Erythroblast (primary cell): ENCODE measurements around the gene BTN1A1.
"Not testable (repeated sequence)": the region's sequence is repeated elsewhere in the genome, so short reads cannot be mapped to it uniquely, and the experiment has no call there.

ENCODE experiments used
- DNase-seq, 2 experiments: peaks; one replicate each; lab custom pipeline; 2025; lab: John Stamatoyannopoulos, UW
- GATA1 ChIP-seq: IDR thresholded peaks from 2 replicates; pipeline ENCODE4 v1.6.1; 2011; ENCODE audit warnings: low read depth, mild to moderate bottlenecking, control low read depth, low read length, moderate library complexity
- POLR2A ChIP-seq: IDR thresholded peaks from 2 replicates; pipeline ENCODE4 v1.6.1; 2011; ENCODE audit warnings: mild to moderate bottlenecking, low read length

BTN1A1 gene

DNA sequence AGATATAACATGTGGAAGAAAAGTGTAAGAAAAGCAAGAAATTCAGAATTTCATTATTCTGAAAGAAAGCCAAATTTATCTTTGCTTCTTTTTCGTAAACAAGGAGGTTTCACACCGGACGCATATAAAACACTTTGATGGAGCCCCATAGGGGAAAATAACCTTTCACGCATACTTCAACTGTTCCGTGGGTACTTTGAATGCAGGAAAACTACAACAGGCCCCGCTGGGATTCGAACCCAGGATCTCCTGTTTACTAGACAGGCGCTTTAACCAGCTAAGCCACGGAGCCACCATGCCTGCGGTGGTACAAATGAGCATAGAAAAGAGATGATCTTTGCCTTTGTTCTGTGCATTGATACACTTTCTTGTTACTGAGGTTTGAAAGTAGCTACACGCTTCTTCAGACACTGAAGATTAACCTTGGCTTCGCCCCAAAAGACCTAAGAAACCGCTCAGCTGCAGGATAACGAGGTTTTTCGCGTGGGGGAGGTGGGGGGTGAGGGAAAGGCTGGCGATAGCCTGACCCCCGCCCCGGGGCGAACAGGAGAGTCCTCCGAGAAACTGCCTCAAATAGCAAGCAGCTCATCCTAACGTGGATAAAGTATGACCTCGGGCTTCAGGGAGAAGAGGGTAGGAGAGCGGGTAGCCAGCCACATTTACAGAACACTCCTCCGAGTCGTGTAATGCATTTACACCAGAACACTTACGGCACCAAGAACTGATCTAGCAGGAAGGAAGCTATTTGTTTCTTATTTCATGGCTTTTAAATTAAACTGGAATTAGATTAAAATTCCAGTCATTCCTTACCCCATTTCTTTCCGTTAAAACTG, 32.8 kb downstream of the BTN1A1 start:
- peak; percentile 90 to 95 for DNase-seq
- TF ChIP-seq GATA1 = no peak
- no peak for TF ChIP-seq POLR2A

DNA sequence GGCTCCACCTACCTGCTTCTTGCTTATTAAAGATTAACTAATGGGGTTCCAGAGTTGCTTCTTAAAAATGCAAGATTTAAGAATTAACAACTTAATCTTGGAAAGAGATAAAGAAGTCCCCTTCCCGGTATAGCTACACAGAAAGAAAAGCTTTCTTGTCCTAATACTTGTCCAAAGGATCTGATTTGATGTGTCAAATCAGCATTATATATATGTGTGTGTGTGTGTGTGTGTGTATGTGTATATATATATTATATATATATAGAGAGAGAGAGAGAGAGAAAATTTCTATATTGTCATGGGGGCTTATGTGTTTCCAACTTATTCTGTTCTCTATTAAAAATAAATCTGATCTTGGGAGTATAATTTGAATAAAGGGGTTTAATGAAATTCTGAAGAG, 33.4 kb downstream of the BTN1A1 start:
- TF ChIP-seq POLR2A (no peak), GATA1 (no peak)
- no peak for DNase-seq

DNA sequence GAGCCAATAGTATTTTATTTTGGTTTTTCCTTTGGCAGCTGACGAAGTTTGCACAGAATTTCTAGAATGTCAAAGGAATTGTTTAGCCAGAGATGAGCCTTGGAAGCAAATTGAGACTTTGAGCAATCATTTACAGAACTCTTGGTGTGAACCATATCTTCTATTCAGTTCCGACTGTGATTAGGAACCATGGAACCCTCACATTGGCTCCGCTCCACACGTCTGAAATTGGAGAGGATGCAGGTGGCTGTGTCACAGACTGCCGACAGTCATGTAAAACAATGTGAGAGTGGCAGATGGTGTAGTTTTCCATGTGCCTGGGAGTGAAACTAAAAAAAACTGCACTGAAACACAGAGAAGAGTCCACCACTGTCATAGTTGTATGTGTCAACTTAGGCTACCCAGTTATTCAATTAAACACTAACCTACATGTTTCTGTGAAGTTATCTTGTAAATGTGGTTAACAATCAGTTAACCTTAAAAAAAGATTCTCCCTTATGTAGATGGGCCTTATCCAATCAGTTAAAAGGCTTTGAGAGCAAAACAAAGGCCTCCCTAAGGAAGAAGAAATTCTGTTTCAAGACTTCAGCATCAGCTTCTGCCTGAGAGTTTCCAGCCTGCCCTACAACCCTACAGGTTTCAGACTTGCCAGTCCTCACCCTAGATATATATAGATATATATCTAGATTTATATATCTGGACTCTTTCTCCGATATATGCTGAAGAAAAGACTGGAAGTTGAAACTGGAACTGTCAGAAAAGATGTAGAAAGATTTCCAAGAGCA, 34.8 kb downstream of the BTN1A1 start:
- DNase-seq = no peak
- TF ChIP-seq POLR2A (no peak), GATA1 (no peak)

DNA sequence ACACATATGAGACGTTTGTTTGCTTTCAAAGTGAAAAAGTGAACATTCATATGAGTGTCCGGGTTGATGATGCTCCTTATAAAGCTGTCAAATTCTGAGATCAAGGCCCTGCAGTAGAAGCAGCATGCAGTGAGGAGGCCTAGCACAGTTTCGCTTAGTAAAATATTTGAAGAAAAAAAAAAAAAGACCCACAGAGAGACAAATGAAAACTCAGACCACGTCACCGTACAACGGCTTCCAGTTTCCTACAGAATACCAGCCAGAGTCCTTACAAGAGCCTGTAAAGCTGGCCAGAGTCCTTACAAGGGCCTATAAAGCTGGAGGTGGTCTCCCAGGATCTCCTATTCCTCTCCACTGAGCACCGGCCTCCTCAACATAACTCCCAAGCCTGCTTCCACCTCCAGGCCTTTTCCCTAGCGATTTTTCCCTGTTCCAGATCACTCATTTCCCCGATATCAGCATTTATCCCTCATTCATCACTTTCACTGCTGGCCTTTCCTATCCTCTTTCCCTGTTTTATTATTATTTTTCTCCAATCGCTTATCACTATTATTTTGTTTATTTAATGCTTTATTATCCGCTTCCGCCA, 36.6 kb downstream of the BTN1A1 start:
- TF ChIP-seq POLR2A = peak; percentile 0
- TF ChIP-seq GATA1 = no peak
- DNase-seq = peak; percentile 65 to 66

DNA sequence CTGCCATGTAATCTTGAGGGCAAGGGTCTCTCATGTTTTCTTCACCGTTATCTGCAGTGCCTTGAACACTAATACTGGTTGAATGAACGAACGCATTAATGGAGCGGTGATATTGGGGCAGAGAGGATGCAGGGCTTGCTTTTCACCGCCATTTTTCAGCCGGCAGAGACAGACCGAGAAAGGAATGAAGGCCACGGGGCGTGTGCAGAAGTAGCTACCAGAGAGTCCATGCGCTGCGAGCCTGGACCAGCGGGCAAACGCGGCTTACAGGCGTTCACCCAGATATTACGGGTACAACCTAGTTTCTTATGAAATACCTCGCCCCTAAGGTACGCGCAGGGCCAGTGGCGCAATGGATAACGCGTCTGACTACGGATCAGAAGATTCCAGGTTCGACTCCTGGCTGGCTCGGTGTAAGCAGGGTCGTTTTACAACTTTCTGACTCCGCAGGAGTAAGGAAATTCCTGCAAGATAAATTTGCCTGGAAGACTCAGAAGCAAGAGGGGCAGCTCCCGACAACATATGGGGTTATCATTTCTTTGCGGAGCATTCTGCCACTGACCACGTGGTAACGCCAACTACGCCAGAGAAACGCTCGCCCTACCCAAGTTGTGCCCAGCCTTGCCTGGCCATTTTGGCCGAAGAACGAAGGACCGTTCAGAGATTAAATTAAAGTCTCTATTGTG, 37.2 kb downstream of the BTN1A1 start:
- peak; percentile 96 to 97 for DNase-seq

DNA sequence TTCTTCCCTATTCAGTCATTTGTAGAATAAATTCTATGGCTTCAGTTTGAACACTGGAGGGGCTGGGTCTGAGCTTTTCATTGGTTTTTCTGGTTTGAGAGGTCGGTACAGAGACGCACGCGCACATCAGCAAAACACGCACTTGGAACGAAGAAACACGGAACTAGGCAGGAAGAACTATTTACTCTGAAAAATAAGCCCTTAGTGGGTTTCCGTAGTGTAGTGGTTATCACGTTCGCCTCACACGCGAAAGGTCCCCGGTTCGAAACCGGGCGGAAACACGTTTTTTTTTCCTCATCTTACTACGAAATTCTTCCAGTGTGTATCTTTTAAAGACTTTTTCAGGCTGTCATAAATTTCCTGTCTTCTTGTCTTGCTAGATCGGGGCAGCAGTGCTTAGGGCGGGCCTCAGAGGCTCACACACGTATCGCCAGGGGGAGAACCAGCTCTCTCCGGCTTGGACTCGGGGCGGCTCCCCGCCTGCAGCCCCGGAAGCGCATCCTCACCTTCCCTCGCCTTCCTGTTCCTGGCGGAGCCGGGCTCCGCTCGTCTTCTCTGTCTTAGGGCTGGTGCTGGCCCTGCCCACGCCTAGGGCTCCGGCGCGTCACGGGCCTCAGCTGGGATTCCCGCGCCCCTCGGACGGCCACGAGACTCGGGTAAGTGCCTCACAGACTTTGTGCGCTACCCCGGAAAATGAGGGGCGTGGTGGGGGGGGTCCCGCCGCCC, 37.9 kb downstream of the BTN1A1 start, which contains the start of gene HMGN4:
TSS of gene HMGN4 (plus strand) at position 521 of the 726 bp plus-strand sequence. CDS start 6,841 bp downstream, outside the sequence.
- TF ChIP-seq GATA1 = no peak
- peak; percentile 68 for TF ChIP-seq POLR2A

More for the DNA sequence above, 37.2 kb downstream of the BTN1A1 start:
- TF ChIP-seq GATA1 (no peak), POLR2A (peak; percentile 43)

DNA sequence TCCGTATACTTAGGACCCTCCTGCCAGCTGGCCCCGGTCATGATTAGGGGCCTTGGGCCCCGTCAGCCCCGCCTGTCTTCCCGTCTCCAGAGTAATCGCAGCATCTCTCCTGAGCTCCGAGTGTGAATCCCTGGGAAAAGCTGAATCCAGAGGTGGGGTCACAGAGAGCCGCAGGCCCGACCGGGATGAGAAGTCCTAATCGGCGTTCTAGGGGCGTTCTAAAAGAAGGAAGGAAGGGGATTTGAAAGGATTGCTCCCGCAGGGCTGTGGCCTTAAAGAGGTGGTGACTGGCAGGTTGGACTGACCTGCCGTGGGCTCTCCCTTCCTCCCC, 38.4 kb downstream of the BTN1A1 start:
- TF ChIP-seq GATA1 (no peak), POLR2A (no peak)
- DNase-seq = no peak

More for the DNA sequence above, 37.9 kb downstream of the BTN1A1 start, which contains the start of gene HMGN4:
- peak; percentile 91 to 94 for DNase-seq

DNA sequence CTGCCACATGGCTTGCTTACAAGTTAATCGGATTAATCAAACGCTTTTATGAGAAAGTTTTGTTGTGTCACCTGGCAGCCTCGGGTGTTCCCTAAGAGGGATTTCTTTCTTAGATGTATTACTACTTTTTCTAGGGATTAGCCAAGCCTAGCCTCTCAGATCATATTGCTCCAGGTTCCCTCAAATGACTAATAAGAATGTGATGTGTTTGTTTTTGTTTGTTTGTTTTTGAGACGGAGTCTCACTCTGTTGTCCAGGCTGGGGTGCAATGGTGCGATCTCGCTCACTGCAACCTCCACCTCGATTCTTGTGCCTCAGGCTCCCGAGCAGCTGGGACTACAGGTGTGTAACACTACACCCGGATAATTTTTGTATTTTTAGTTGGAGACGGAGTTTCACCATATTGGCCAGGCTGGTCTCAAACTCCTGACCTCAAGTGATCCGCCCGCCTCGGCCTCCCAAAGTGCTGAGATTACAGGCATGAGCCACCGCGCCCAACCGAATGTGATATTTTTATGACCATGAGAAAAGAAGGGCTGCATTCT, 39.0 kb downstream of the BTN1A1 start:
- TF ChIP-seq GATA1 = no peak
- no peak for TF ChIP-seq POLR2A
- DNase-seq = no peak

DNA sequence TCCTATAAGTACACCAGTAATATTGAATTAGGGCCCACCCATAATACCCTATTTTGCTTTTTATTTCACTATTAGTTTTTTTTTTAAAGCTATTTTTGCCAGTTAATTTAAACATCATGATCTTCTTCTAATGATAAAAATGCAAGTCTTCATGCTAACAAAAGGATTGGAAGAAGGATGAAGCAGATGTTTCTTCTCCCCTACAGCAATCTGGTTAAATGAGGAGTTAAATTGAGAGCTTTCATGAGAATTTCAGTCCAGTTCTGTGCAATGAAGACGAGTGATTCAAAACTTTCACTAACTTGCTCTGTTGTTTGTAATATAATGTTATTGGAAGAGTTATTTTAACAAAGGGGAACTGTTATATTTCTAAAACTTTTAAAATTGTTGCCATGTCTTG, 41.5 kb downstream of the BTN1A1 start:
- no peak for DNase-seq
- TF ChIP-seq POLR2A = no peak
- TF ChIP-seq GATA1 = no peak

DNA sequence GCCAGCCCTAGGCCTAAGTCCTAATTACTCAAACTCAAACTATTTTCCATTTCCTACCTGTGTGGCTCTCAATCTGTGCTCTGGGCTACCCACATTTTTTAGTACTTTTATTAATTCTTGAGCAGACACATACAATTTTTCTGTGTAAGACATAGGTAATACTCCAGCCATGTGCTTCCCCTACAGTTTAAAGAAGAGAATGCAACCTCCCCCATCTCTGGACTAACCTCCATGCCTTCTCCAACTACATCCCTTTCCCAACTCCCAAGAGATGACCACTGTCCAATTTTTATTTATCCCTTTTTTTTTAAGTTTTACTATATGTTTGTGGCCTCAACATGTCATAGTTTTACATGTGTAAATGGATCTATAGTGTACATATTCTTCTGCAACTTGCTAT, 43.9 kb downstream of the BTN1A1 start:
- no peak for TF ChIP-seq POLR2A
- TF ChIP-seq GATA1 = no peak
- peak; percentile 15 to 38 for DNase-seq

DNA sequence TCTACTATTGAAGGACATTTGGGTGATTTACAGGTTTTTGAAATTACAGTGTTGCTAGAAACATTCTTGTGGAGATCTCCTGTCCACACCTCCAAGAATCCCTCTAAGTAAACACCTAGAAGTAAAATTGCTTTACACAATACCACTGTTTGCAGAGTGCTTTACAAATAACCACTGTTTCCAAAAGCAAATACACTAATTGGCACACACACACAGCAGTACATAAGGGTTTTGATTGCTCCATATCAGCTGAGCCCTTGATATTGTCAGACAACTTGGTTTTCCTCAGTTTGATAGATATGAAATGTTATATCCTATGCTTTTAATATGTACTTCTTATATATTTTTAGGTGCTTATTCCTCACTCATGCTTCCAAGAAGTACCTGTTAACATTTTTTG, 44.4 kb downstream of the BTN1A1 start:
- TF ChIP-seq POLR2A = no peak
- no peak for TF ChIP-seq GATA1
- DNase-seq = no peak

DNA sequence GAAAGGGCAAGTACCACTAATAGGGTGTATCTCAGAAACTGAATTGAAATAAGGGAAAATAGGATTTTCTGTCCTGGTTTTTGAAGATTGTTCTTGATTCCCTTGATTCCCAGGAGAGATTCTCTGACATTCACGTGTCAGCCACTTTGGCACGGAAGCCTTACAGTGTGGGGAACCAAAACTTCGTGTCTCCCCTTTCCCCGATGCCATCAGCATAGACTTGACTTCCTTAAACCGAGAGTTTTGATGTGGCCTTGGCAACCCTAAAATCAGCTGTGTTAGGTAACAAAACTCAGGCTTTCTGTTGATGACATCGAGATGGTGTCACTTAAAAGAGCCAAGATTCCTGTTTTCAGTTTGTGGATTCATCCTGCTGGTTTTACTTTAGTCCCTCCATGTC, 45.5 kb downstream of the BTN1A1 start:
- TF ChIP-seq GATA1 (no peak), POLR2A (no peak)
- no peak for DNase-seq

DNA sequence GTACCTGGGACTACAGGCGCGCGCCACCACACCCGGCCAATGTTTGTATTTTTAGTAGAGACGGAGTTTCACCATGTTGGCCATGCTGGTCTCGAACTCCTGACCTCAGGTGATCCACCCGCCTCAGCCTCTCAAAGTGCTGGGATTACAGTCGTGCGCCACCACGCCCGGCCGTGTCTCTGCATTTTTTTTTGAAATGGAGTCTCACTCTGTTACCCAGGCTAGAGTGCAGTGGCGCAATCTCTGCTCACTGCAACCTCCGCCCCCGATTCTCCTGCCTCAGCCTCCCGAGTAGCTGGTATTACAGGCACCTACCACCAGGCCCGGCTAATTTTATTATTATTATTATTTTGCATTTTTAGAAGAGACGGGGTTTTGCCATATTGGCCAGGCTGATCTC, 47.3 kb downstream of the BTN1A1 start:
- not testable (repeated sequence) for DNase-seq
